A549 treated with dexamethasone at 1 μM for 4 hours (cell line): ENCODE measurements around the gene ULBP2. TPM values are rescaled to one million over a fixed set of nuclear protein-coding genes. Genes with fewer than 3 reads are reported as not detected.

Experiments used
- total RNA-seq: library from RNA; stranded (reverse); fragments of 200-300 nt; extraction: Qiagen RNA extraction; gene quantifications from 5 replicates; pipeline ENCODE4 v1.2.3, GENCODE V29; 2022

Gene ULBP2, protein sequence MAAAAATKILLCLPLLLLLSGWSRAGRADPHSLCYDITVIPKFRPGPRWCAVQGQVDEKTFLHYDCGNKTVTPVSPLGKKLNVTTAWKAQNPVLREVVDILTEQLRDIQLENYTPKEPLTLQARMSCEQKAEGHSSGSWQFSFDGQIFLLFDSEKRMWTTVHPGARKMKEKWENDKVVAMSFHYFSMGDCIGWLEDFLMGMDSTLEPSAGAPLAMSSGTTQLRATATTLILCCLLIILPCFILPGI
- 3.5 to 4.2 TPM (median 3.8 TPM) in 5 replicates for total RNA-seq

DNA sequence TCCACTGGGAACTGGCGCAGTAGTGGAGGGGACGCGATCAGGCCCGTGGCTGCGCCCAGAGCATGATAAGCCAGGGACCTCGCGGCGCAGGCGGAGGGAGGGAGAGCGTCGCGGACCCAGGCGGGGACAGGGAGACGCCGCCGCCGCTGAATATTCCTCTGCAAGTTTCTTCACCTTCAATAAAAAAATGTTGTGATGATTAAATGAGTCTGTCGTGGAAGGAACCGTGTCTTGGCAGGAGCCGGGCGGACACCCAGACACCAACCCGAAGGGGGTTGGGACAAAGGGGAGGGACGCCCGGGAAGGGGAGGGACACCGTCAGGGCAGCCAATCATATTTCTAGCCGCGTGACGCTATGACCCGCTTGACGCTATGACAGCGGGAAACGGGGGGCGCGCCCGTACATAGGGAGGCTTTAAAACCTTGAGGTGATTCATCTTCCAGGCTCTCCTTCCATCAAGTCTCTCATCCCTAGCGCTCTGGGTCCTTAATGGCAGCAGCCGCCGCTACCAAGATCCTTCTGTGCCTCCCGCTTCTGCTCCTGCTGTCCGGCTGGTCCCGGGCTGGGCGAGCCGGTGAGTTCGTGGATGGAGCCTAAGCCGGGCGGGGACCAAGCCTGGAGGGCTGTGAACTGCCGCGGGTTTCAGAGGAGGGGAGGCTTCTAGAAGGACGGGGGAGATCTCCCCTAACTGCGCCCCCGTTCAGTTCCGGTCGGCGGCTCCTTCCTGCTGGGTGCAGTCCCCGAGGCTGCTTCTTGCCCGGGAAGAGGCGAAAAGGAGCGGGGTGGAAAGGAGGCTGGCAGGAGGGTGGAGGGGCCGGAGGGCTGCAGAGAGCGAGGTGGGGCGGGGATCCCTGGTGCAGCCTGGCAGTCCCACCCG, at the start of gene ULBP2:
ULBP2 (plus strand) TSS at position 432 of the 878 bp plus-strand sequence; CDS start at position 491, 59 bp downstream.

DNA sequence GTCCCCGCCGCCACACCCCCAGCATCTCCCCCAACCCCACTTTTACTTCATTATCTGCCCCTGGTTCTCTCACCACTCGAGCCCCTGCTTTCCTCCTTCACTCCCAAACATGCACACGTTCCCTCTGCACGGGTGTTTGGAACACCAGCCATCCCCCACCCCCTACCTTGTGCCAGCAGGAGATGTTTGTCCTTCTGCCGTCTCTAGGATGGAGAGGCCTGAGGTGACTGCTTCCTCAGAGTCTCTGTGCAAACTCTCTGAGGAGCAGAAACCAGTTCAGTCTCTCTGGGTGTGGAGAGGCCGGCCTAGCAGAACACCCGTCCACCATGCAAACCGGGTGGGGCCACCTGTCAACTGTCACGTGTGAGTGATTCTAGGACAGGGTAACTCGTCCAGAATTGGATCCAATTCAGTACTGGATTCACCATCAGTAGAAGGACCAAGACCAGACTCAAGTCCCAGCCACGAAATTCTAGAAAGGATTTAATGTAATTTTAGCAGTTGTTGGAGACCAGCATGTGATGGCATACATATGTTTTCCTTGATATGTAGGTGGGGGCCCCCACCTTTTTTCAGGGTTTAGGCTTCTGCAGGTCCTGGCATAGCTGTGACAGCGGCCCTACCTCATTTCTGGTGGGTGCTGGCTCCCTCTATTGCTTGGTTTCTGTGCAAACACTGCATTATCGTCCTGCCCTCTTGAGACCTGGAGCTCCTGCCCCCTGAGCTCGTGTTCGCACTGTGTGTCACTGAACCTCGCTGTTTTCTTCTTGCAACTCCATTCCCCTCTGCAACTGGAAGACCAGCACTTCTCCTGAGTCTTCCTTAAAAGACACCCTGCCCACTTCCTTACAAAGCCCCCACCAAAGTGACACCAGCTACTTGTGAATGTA, 43.7 kb upstream of the ULBP2 start, which contains the start of gene RAET1E:
RAET1E (minus strand) TSS at position 259 of the 890 bp plus-strand sequence. CDS start 7,212 bp downstream, outside the sequence.

GRCh38 chr6:149922642-149923326, 19.0 kb upstream of the ULBP2 start, which contains the start of gene RAET1G:
RAET1G (minus strand) TSS chr6:149923121; CDS start chr6:149923010, 111 bp downstream.

DNA sequence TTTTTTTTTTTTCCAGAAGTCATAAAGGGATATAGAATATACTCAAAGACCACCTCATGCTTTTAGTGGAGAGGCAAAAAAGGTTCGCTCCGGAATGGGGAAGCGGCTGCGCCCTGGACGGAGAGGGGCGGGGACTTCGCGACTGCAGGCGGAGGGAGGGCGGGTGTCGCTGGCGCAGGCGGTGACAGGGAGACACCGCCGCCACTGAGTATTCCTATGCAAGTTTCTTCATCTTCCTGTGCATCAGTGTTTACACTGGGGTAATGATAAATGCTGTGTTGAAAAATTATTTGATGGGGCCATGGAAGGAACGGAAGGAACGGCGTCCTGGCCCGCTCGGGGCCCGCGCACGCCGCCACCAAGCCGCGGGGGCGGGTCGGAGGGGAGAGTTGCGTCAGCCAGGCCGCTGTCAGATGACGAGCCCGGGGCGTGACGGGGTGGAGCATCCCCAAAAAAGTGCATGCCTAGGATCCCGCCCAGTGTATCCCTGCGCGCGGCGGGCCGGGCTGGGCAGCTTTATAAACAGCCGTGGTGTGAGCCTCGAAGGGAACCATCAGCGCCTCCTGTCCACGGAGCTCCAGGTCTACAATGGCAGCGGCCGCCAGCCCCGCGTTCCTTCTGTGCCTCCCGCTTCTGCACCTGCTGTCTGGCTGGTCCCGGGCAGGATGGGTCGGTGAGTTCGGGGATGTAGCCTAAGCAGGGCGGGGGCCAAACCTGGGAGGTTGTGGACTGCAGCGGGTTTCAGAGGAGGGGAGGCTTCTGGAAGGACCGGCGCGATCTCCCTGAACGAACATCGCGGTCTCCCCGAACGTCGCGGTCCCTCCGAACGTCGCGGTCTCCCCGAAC, 21.9 kb downstream of the ULBP2 start, which contains the start of gene ULBP1:
ULBP1 (plus strand) TSS at position 482 of the 846 bp plus-strand sequence; CDS start at position 589, 107 bp downstream.

Other genes starting within 250 kb of the ULBP2 start
- 5.8 to 10.9 TPM (median 9.8 TPM) in 5 replicates for gene LATS1, start 223.9 kb upstream of the ULBP2 start, total RNA-seq
- gene NUP43, start 195.5 kb upstream of the ULBP2 start, total RNA-seq = 11.2 to 18.8 TPM (median 16.2 TPM) in 5 replicates
- gene PCMT1, start 192.3 kb upstream of the ULBP2 start, total RNA-seq = 87.2 to 97.0 TPM (median 88.6 TPM) in 5 replicates
- 27.3 to 38.0 TPM (median 36.4 TPM) in 5 replicates for gene LRP11, start 77.7 kb upstream of the ULBP2 start, total RNA-seq
- gene RAET1E, start 43.9 kb upstream of the ULBP2 start, total RNA-seq = 1.8 to 3.1 TPM (median 2.8 TPM) in 5 replicates
- 5.9 to 10.5 TPM (median 8.0 TPM) in 5 replicates for gene RAET1G, start 18.9 kb upstream of the ULBP2 start, total RNA-seq
- gene ULBP1, start 21.9 kb downstream of the ULBP2 start, total RNA-seq = 0.76 to 1.4 TPM (median 1.0 TPM) in 5 replicates
- gene RAET1L, start 83.5 kb downstream of the ULBP2 start, total RNA-seq = 0.15 to 0.51 TPM (median 0.41 TPM) in 5 replicates
- 2.7 to 5.5 TPM (median 5.2 TPM) in 5 replicates for gene ULBP3, start 127.1 kb downstream of the ULBP2 start, total RNA-seq
- 3.1 to 3.7 TPM (median 3.5 TPM) in 5 replicates for gene PPP1R14C, start 201.0 kb downstream of the ULBP2 start, total RNA-seq